22Rv1 (cell line): ENCODE measurements around the gene ROBO4.

ENCODE experiments used
- H3K27ac ChIP-seq: fragments of 450-650 bp; 2 replicates; pipeline ENCODE4 v1.5.1; 2017
- CTCF ChIP-seq: fragments of 450-650 bp; IDR thresholded peaks from 2 replicates; pipeline ENCODE4 v1.5.1; 2017; ENCODE audit warnings: mild to moderate bottlenecking
- ZFX ChIP-seq: fragments of 450-650 bp; IDR thresholded peaks from 2 replicates; pipeline ENCODE4 v1.6.1; 2017; ENCODE audit warnings: antibody characterized with exemption, borderline replicate concordance

The ROBO4 gene

GRCh38 chr11:124879493-124880289 lies 18.0 kb downstream of the ROBO4 start:
- H3K27ac ChIP-seq: no peak overlapping the region
- TF ChIP-seq CTCF (no peak), ZFX (no peak)

GRCh38 chr11:124878759-124879492 lies 18.7 kb downstream of the ROBO4 start:
- no peak overlapping the region for H3K27ac ChIP-seq
- TF ChIP-seq CTCF (no peak), ZFX (no peak)

- TF ChIP-seq ZFX (no peak), CTCF (no peak)
- H3K27ac ChIP-seq: no peak overlapping the region
Measured at GRCh38 chr11:124877910-124878758, 19.5 kb downstream of the ROBO4 start.

- no peak overlapping the region for H3K27ac ChIP-seq
- TF ChIP-seq CTCF: no peak
- TF ChIP-seq ZFX: no peak
Measured at GRCh38 chr11:124877631-124877909, 20.1 kb downstream of the ROBO4 start.

GRCh38 chr11:124876818-124877630 lies 20.6 kb downstream of the ROBO4 start:
- H3K27ac ChIP-seq: peak overlapping the region; percentile 56
- TF ChIP-seq CTCF (no peak), ZFX (no peak)

- H3K27ac ChIP-seq: peak overlapping the region; percentile 56
- no peak for TF ChIP-seq ZFX
- TF ChIP-seq CTCF: peak; percentile 94
Measured at GRCh38 chr11:124875943-124876817, 21.5 kb downstream of the ROBO4 start.
